Activated B cell treated with CpG ODN at 0.5 μM for 24 hours (primary cell): ENCODE data around the gene CNP. TPM values are rescaled to one million over a fixed set of nuclear protein-coding genes. Genes with fewer than 3 reads are reported as not detected.
"Not testable (repeated sequence)": the region's sequence is repeated elsewhere in the genome, so short reads cannot be mapped to it uniquely, and the experiment has no call there.

Source experiments
- ATAC-seq: fragments of 200-7000 bp; cut with Tn5 transposase; one replicate; pipeline ENCODE4 v1.10.0; 2021; ENCODE audit warnings: low read depth, mild to moderate bottlenecking, moderate library complexity
- CTCF ChIA-PET: fragments of 350-600 bp; sonication (Branson Sonifier 250); formaldehyde crosslinking; loops from one replicate; lab custom pipeline; 2021; ENCODE audit warnings: antibody characterized with exemption; lab: Charles Lee
- POLR2A ChIA-PET: fragments of 350-600 bp; sonication (Branson Sonifier 250); formaldehyde crosslinking; loops from one replicate; lab custom pipeline; 2021; ENCODE audit warnings: antibody characterized with exemption; lab: Charles Lee
- DNase-seq: peaks from one replicate; pipeline ENCODE4 v3.0.0; 2022
- H3K27ac Mint-ChIP-seq: one replicate; pipeline ENCODE4 v1.8.0; 2020; ENCODE audit warnings: mixed read lengths
- H3K27me3 Mint-ChIP-seq: one replicate; pipeline ENCODE4 v1.8.0; 2021; ENCODE audit warnings: mixed read lengths
- H3K36me3 Mint-ChIP-seq: one replicate; pipeline ENCODE4 v1.8.0; 2021; ENCODE audit warnings: low read depth, mixed read lengths
- H3K4me1 Mint-ChIP-seq: one replicate; pipeline ENCODE4 v1.8.0; 2021; ENCODE audit warnings: mixed read lengths
- H3K4me3 Mint-ChIP-seq: one replicate; pipeline ENCODE4 v1.8.0; 2020; ENCODE audit warnings: mild to moderate bottlenecking, mixed read lengths
- H3K9me3 Mint-ChIP-seq: one replicate; pipeline ENCODE4 v1.8.0; 2020; ENCODE audit warnings: mixed read lengths
- CTCF ChIP-seq: fragments of 200-600 bp; IDR thresholded peaks from one replicate; pipeline ENCODE4 v1.8.0; 2022; ENCODE audit warnings: antibody characterized with exemption, mild to moderate bottlenecking
- intact Hi-C: fragments of 100-400 bp; cut with micrococcal nuclease; formaldehyde crosslinking; loops from one replicate; pipeline ENCODE4 v1.15.1; 2024
- total RNA-seq: library from RNA; stranded (reverse); gene quantifications from 2 replicates; pipeline ENCODE4 v1.2.3, GENCODE V29; 2022

Gene CNP
- total RNA-seq, 1 donor from 2014 or later, result 48.0 TPM

GRCh38 chr17:42017866-42018200 lies 51.2 kb downstream of the CNP start:
- Mint-ChIP-seq H3K36me3 (peaks cover 35% of the 10 kb centered on the region), H3K27ac (peak overlapping the region; percentile 98), H3K4me3 (peak overlapping the region; percentile 100), H3K9me3 (no peaks in the 10 kb centered on the region), H3K4me1 (peaks cover 64% of the 10 kb centered on the region), H3K27me3 (no peaks in the 10 kb centered on the region)
- peak; percentile 1 for ATAC-seq
- DNase-seq, result no peak
- TF ChIP-seq CTCF, result no peak
- intact Hi-C loops, result loop anchor here (1.0 to 10.0 kb wide), 7 partner anchors 22 to 267 kb away; partner anchors contain the start of genes ACLY, C17orf113, CNP and STAT5A
- ChIA-PET POLR2A (interaction anchor here (0.6 to 3.1 kb wide), 34 partner anchors 9 to 1350 kb away, joined by 3 to 46 read pairs (median 4); partner anchors contain the start of genes ACLY, CNP, DHX58 and EIF1), CTCF (interaction anchor here (0.6 to 2.1 kb wide), 11 partner anchors 11 to 163 kb away, joined by 3 to 7 read pairs (median 4); partner anchors contain the start of genes CNP, DHX58 and KCNH4)

- ATAC-seq, result no peak
- intact Hi-C loops, result loop anchor here (10.0 kb wide), 1 partner anchor 266 kb away; the partner anchor contains the start of gene STAT5A
Measured at GRCh38 chr17:42018339-42018738, 51.7 kb downstream of the CNP start.

GRCh38 chr17:42018988-42019387 lies 52.4 kb downstream of the CNP start:
- Mint-ChIP-seq H3K4me3 (peak overlapping the region; percentile 100), H3K27me3 (no peaks in the 10 kb centered on the region), H3K9me3 (no peaks in the 10 kb centered on the region), H3K36me3 (peaks cover 42% of the 10 kb centered on the region), H3K27ac (peak overlapping the region; percentile 82), H3K4me1 (peaks cover 63% of the 10 kb centered on the region)
- no peak for DNase-seq
- ATAC-seq, result no peak
- ChIA-PET CTCF (interaction anchor here (1.3 to 2.1 kb wide), 4 partner anchors 12 to 93 kb away, joined by 3 to 9 read pairs (median 6); partner anchors contain the start of genes CNP and DHX58), POLR2A (interaction anchor here (1.1 to 2.7 kb wide), 2 partner anchors 28 to 94 kb away, joined by 3 to 46 read pairs; partner anchors contain the start of gene DHX58)
- intact Hi-C loops, result loop anchor here (10.0 kb wide), 1 partner anchor 266 kb away; the partner anchor contains the start of gene STAT5A
- no peak for TF ChIP-seq CTCF

More at GRCh38 chr17:42018339-42018738, 51.7 kb downstream of the CNP start:
- no peak for TF ChIP-seq CTCF
- ChIA-PET CTCF (interaction anchor here (0.6 to 2.1 kb wide), 9 partner anchors 10 to 163 kb away, joined by 3 to 7 read pairs (median 4); partner anchors contain the start of genes CNP, DHX58 and KCNH4), POLR2A (interaction anchor here (0.6 to 3.1 kb wide), 20 partner anchors 17 to 979 kb away, joined by 3 to 46 read pairs (median 6); partner anchors contain the start of genes ACLY, CNP, DHX58 and EIF1)
- H3K27ac Mint-ChIP-seq, result peak overlapping the region; percentile 98
- H3K4me1 Mint-ChIP-seq, result peaks cover 60% of the 10 kb centered on the region
- H3K4me3 Mint-ChIP-seq, result peak overlapping the region; percentile 100
- H3K27me3 Mint-ChIP-seq, result no peaks in the 10 kb centered on the region
- H3K36me3 Mint-ChIP-seq, result peaks cover 36% of the 10 kb centered on the region
- H3K9me3 Mint-ChIP-seq, result no peaks in the 10 kb centered on the region
- DNase-seq, result no peak

GRCh38 chr17:42019509-42020404 lies 53.2 kb downstream of the CNP start, which contains the start of gene NKIRAS2:
TSS of gene NKIRAS2 (plus strand) at chr17:42020090. CDS start at chr17:42021578, 1,488 bp downstream.
- TF ChIP-seq CTCF, result no peak
- H3K36me3 Mint-ChIP-seq, result peaks cover 49% of the 10 kb centered on the region
- peaks cover 70% of the 10 kb centered on the region for H3K4me1 Mint-ChIP-seq
- H3K9me3 Mint-ChIP-seq, result no peaks in the 10 kb centered on the region
- peak; percentile 91 for DNase-seq
- H3K27me3 Mint-ChIP-seq, result no peaks in the 10 kb centered on the region
- peak within 1 kb of the TSS; percentile 100 for H3K4me3 Mint-ChIP-seq
- ChIA-PET POLR2A (interaction anchor here (0.7 to 1.9 kb wide), 14 partner anchors 10 to 175 kb away, joined by 3 to 17 read pairs (median 4); partner anchors contain the start of genes CNP, DHX58 and GHDC), CTCF (interaction anchor here (0.6 to 2.1 kb wide), 11 partner anchors 11 to 211 kb away, joined by 3 to 10 read pairs (median 3); partner anchors contain the start of gene ACLY)
- intact Hi-C loops, result loop anchor here (10.0 kb wide), 1 partner anchor 265 kb away; the partner anchor contains the start of gene STAT5A
- peak; percentile 77 for ATAC-seq
- peak within 1 kb of the TSS; percentile 82 for H3K27ac Mint-ChIP-seq

- ChIA-PET CTCF (interaction anchor here (0.8 to 2.1 kb wide), 6 partner anchors 16 to 97 kb away, joined by 3 to 10 read pairs (median 4); no protein-coding TSS in a partner anchor), POLR2A (interaction anchor here (1.1 to 1.9 kb wide), 6 partner anchors 9 to 174 kb away, joined by 3 to 10 read pairs (median 5); partner anchors contain the start of genes CNP and GHDC)
- Mint-ChIP-seq H3K36me3 (peaks cover 47% of the 10 kb centered on the region), H3K4me3 (peak overlapping the region; percentile 88), H3K4me1 (peaks cover 65% of the 10 kb centered on the region)
- H3K9me3 Mint-ChIP-seq, H3K27me3 Mint-ChIP-seq, DNase-seq, H3K27ac Mint-ChIP-seq, ATAC-seq, intact Hi-C loops: not testable (repeated sequence)
Measured at GRCh38 chr17:42020845-42021244, 54.2 kb downstream of the CNP start.
